Fibroblast of villous mesenchyme (primary cell): ENCODE results near the gene SH2B3. TPM values are rescaled to one million over a fixed set of nuclear protein-coding genes. Genes with fewer than 3 reads are reported as not detected.

Experiments used
- DNase-seq: peaks from one replicate; pipeline ENCODE4 v3.0.0-alpha.2; 2010; ENCODE audit warnings: low read depth
- H3K4me3 ChIP-seq: 2 replicates; pipeline ENCODE4 v1.5.1; 2011; ENCODE audit warnings: low read depth, mild to moderate bottlenecking, low read length
- CTCF ChIP-seq: IDR thresholded peaks from 2 replicates; pipeline ENCODE4 v1.5.1; 2012; ENCODE audit warnings: low read depth, mild to moderate bottlenecking, low read length; ENCODE audit not compliant: insufficient read depth
- total RNA-seq: library from RNA; depleted of rRNA; stranded (reverse); fragments of >200 nt; gene quantifications from 2 replicates; pipeline ENCODE4 v1.2.3, GENCODE V29; 2012

SH2B3 gene
- total RNA-seq, 1 donor: 42.7 TPM

GRCh38 chr12:111410431-111411184 lies 4.9 kb downstream of the SH2B3 start:
- DNase-seq: peak; percentile 21
- no peak overlapping the region for H3K4me3 ChIP-seq
- no peak for TF ChIP-seq CTCF

GRCh38 chr12:111411185-111411764 lies 5.6 kb downstream of the SH2B3 start:
- DNase-seq: no peak
- TF ChIP-seq CTCF: no peak
- no peak overlapping the region for H3K4me3 ChIP-seq

GRCh38 chr12:111412007-111412829 lies 6.5 kb downstream of the SH2B3 start:
- no peak overlapping the region for H3K4me3 ChIP-seq
- no peak for DNase-seq
- TF ChIP-seq CTCF: no peak

GRCh38 chr12:111412830-111413441 lies 7.2 kb downstream of the SH2B3 start:
- DNase-seq: no peak
- no peak for TF ChIP-seq CTCF
- H3K4me3 ChIP-seq: no peak overlapping the region

GRCh38 chr12:111413442-111414086 lies 7.8 kb downstream of the SH2B3 start:
- no peak overlapping the region for H3K4me3 ChIP-seq
- peak; percentile 80 for DNase-seq
- TF ChIP-seq CTCF: no peak

- DNase-seq: no peak
- TF ChIP-seq CTCF: no peak
- no peak overlapping the region for H3K4me3 ChIP-seq
Measured at GRCh38 chr12:111414711-111415252, 9.1 kb downstream of the SH2B3 start.
